ENCODE measurements around the gene SCFD2. TPM values are rescaled to one million over a fixed set of nuclear protein-coding genes. Genes with fewer than 3 reads are reported as not detected.

The SCFD2 gene
- total and polyA plus RNA-seq, 4 donors = 4.3 to 28.8 (median 7.4) TPM

GRCh38 chr4:52952540-52952939 lies 413.3 kb downstream of the SCFD2 start:
- no peak for TF ChIP-seq FOXA1 (IDR thresholded peaks at IDR 0.05)
- TF ChIP-seq RXRA (IDR thresholded peaks at IDR 0.05) = no peak
- TF ChIP-seq MAX (IDR thresholded peaks at IDR 0.05) = no peak
- no peak for TF ChIP-seq RAD21 (IDR thresholded peaks at IDR 0.05)
- no peak for TF ChIP-seq EGR1 (IDR thresholded peaks at IDR 0.05; ENCODE audit: low read depth in 2 of 2)
- no peak for TF ChIP-seq FOXA2 (IDR thresholded peaks at IDR 0.05)
- TF ChIP-seq JUND (IDR thresholded peaks at IDR 0.05) = no peak
- no peak for TF ChIP-seq GABPA (IDR thresholded peaks at IDR 0.05 in 1 of 2, conservative IDR thresholded peaks at IDR 0.05 in 1 of 2)
- TF ChIP-seq SP1 (IDR thresholded peaks at IDR 0.05) = no peak
- no peak for TF ChIP-seq HNF4G (IDR thresholded peaks at IDR 0.05)
- no peak for TF ChIP-seq TAF1 (conservative IDR thresholded peaks at IDR 0.05)
- TF ChIP-seq NR2F2 (IDR thresholded peaks at IDR 0.05) = no peak
- no peak for TF ChIP-seq CTCF (IDR thresholded peaks at IDR 0.05; ENCODE audit: low read depth, low read length, missing input control)
- no peak for TF ChIP-seq ZBTB33 (IDR thresholded peaks at IDR 0.05)
- TF ChIP-seq YY1 (IDR thresholded peaks at IDR 0.05) = no peak
- no peaks in the 10 kb centered on the region for H3K9me3 ChIP-seq (ENCODE audit: control insufficient read depth in 4 of 4, low read length in 3 of 4)
- no peak overlapping the region for H3K4me3 ChIP-seq (ENCODE audit: low read depth in 1 of 3, low read length in 3 of 3)
- no peak for DNase-seq (ENCODE audit: low spot score)
- H3K9ac ChIP-seq (ENCODE audit: low read depth in 1 of 2, low read length in 2 of 2) = no peak overlapping the region
- H3K36me3 ChIP-seq (ENCODE audit: control insufficient read depth in 4 of 4, insufficient read depth in 3 of 4, low read depth in 1 of 4, low read length in 3 of 4) = no peaks in the 10 kb centered on the region
- H3K4me1 ChIP-seq (ENCODE audit: control insufficient read depth in 4 of 4, insufficient read depth in 4 of 4, low read length in 3 of 4) = peaks cover 0 to 7% (median 5%) of the 10 kb centered on the region in 4 donors
- H3K27ac ChIP-seq (ENCODE audit: low read depth in 1 of 2, low read length in 2 of 2) = no peak overlapping the region
- no peaks in the 10 kb centered on the region for H3K27me3 ChIP-seq (ENCODE audit: control insufficient read depth in 4 of 4, insufficient read depth in 4 of 4, low read length in 3 of 4)

- H3K9me3 ChIP-seq (ENCODE audit: control insufficient read depth in 4 of 4, low read length in 3 of 4) = no peaks in the 10 kb centered on the region
- no peaks in the 10 kb centered on the region for H3K27me3 ChIP-seq (ENCODE audit: control insufficient read depth in 4 of 4, insufficient read depth in 4 of 4, low read length in 3 of 4)
- peaks cover 0 to 10% (median 5%) of the 10 kb centered on the region in 4 donors for H3K4me1 ChIP-seq (ENCODE audit: control insufficient read depth in 4 of 4, insufficient read depth in 4 of 4, low read length in 3 of 4)
- TF ChIP-seq REST (IDR thresholded peaks at IDR 0.05) (no peak), RXRA (IDR thresholded peaks at IDR 0.05) (no peak), RAD21 (IDR thresholded peaks at IDR 0.05) (no peak), YY1 (IDR thresholded peaks at IDR 0.05) (no peak), ATF3 (IDR thresholded peaks at IDR 0.05) (no peak)
- no peak overlapping the region for H3K9ac ChIP-seq (ENCODE audit: low read depth in 1 of 2, low read length in 2 of 2)
- H3K27ac ChIP-seq (ENCODE audit: low read depth in 1 of 2, low read length in 2 of 2) = no peak overlapping the region
- 92% methylated on average over 3 of the region's 3 CpGs for WGBS
- H3K36me3 ChIP-seq (ENCODE audit: control insufficient read depth in 4 of 4, insufficient read depth in 3 of 4, low read depth in 1 of 4, low read length in 3 of 4) = no peaks in the 10 kb centered on the region
- H3K4me3 ChIP-seq (ENCODE audit: low read depth in 1 of 3, low read length in 3 of 3) = no peak overlapping the region
- no peak for DNase-seq (ENCODE audit: low spot score)
Measured at GRCh38 chr4:52951016-52951415, 414.8 kb downstream of the SCFD2 start.
